Caki2 (cell line): Measurements from ENCODE around the gene RAP1GAP. TPM values are rescaled to one million over a fixed set of nuclear protein-coding genes. Genes with fewer than 3 reads are reported as not detected.

Experiments
- DNase-seq: peaks from one replicate; pipeline ENCODE4 v3.0.0-alpha.2; 2015; ENCODE audit warnings: low read depth
- in situ Hi-C: cut with HindIII; loops from 2 replicates; pipeline ENCODE4 v1.10.0; 2016; ENCODE audit warnings: low sequenced_read_pairs, low pct_unique_long_range_greater_than_20kb, mixed read lengths
- total RNA-seq: library from RNA; depleted of rRNA; stranded (reverse); fragments of >200 nt; shearing (Covaris generic); gene quantifications from 2 replicates; pipeline ENCODE4 v1.2.3, GENCODE V29; 2014; ENCODE audit warnings: low replicate concordance

Gene RAP1GAP
- total RNA-seq, 1 experiment from 2014 or later = 40.1 TPM

GRCh38 chr1:21589618-21590017, 79.5 kb downstream of the RAP1GAP start:
- in situ Hi-C loops = no loop called here

GRCh38 chr1:21587602-21587953, 81.6 kb downstream of the RAP1GAP start:
- no peak for DNase-seq
- in situ Hi-C loops = no loop called here

More at GRCh38 chr1:21589618-21590017, 79.5 kb downstream of the RAP1GAP start:
- no peak for DNase-seq

- DNase-seq = peak; percentile 97
- in situ Hi-C loops = no loop called here
These were observed 82.1 kb downstream of the RAP1GAP start for GRCh38 chr1:21586846-21587601.

DNA sequence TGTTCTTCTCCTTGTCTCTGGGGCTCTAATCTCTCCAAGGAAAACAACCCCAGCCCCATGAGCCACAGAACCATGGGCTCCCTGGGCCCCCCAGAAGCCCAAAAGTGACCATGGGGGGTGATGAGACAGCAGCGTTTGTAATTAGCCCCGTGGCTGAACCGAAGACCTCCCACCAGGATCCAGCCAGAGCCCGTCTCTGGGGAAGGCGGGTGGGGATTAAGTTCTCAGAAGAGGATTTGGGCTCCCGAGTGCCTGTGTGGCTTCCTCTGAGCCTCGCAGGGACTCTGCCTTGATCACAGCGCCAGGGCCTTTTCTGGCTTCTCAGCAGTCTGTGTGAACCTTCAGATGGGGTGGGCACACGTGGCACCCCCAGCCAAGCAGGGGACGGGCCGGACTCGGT, 82.9 kb downstream of the RAP1GAP start:
- in situ Hi-C loops = no loop called here

GRCh38 chr1:21585037-21585436, 84.1 kb downstream of the RAP1GAP start:
- in situ Hi-C loops = no loop called here
- no peak for DNase-seq

More for the DNA sequence above, 82.9 kb downstream of the RAP1GAP start:
- no peak for DNase-seq

- DNase-seq = no peak
- in situ Hi-C loops = no loop called here
These were observed 85.1 kb downstream of the RAP1GAP start for GRCh38 chr1:21584096-21584495.

DNA sequence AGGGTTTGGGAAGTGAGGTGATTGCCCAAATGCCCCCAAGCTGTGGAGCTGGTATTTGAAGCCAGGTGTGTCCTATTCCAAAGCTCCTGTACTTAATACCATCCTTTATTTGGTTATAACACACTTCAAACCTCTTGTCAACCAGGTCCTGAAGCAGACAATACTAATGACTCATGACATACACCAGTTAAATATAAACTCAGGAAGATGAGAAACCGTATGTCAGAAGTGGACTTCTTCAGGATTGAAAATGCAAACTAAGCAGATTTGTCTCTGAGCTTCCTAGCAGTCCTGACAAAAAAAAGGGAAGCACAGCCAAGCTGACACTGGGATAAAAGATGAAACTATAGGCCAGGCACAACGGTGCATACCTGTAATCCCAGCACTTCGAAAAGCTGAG, 89.4 kb downstream of the RAP1GAP start:
- peak; percentile 63 for DNase-seq
- in situ Hi-C loops = no loop called here

- DNase-seq = no peak
- in situ Hi-C loops = no loop called here
These were observed 91.2 kb downstream of the RAP1GAP start for GRCh38 chr1:21577933-21578332.

GRCh38 chr1:21577324-21577723, 91.8 kb downstream of the RAP1GAP start:
- DNase-seq = no peak
- in situ Hi-C loops = no loop called here

DNA sequence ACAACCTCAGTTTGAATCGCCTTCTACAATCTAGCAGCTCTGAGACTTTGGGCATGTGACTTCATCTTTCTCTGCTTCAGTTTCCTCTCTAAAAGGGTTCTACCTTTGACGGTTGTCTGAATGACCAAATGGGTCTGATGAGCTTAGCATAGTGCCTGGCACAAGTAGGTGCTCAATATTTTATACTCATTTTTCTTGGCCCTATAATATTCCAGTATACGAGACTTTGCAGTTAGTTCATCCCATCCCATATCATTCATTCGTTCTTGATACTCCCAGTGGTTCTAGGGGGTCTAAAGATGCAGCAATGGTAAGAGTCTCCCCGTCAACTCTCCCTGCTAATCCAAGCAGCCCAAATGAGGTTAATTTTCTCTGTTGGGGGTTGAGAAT, 92.4 kb downstream of the RAP1GAP start:
- DNase-seq = no peak
- in situ Hi-C loops = no loop called here

DNA sequence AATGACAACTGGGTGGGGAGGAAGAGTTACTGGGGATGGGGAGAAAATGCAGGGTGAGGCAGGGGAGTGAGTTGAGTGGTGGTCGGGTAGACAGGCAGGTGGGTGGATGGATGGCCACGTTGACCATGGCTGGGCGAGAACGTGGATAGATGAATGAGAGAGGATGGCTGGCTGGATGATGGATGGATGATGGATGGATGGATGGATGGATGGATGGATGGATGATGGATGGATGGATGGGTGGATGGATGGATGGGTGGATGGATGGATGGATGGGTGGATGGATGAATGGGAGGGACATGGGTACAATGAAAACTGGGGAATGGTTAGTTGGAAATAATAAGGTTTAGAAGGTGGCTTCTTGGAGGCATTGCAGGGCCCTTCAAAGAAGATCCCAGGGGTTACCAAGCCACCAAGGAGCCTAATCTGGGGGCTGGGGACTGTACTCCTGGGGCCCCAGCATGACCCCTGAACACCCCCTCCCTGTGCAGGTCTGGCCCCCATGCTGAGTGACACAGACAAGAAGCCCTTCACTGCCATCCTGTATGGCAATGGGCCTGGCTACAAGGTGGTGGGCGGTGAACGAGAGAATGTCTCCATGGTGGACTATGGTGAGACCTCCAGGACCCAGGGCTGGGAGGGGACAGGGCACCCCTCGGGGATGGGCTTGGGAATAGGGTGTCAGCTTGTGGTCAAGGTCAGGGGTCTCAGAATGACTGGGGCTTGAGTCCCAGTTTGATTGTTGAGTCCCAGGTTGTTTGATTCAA, 92.9 kb downstream of the RAP1GAP start:
- DNase-seq = no peak
- in situ Hi-C loops = no loop called here

DNA sequence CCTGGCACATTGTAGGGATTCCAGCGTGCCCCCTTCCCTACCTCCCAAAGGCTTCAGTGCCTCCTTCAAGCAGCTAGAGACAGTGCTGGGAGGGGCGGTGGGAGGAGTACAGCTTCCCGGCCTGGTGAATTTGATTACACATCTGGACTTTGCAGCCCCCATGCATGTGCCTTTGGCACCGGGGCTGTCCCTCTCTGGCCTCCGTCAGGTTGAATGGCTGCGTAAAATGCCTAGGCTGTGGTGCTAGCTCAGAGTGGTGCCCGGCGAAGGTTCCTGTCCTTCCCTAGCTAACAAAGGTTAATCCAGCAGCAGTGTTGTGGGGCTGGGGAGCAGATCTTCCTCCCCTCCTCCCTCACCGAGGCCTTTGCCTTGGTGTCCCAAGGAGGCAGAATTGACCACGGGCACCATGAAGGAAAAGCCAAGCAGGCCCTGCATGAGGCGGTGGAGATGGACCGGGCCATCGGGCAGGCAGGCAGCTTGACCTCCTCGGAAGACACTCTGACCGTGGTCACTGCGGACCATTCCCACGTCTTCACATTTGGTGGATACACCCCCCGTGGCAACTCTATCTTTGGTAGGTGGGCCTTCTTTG, 93.7 kb downstream of the RAP1GAP start:
- in situ Hi-C loops = no loop called here
- no peak for DNase-seq

DNA sequence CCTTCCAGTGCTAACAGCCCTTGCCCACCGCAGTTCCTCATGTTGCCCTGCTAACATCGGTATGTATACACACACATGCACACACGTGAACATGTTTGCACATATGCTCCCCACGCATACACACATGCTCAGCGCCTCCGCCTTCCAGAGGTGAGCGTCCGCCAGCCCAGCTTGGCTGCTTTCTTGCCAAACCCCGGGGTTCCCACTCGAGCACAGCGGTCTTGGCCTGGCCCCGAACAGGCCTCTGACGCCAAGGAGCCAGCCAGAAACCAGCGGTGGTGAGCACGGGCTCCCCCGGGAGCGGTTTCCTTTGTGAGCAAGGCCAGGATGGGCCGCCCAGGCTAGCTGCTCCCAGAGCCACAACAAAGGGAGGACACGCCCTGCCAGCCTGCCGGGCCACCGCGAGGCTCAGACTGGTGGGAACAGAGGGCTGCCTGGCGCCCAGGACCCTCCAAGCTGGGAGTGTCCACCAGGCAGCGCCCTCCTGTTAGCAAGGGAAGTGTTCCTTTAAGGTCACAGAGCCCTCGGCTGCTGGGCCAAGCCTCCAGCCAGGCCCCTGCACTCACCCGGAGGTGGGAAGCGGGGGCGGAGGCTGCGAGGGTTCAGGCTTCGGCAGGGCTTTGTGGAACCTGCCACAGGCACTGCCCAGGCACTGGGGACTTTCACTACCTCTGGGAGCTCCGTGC, 94.5 kb downstream of the RAP1GAP start:
- in situ Hi-C loops = no loop called here
- no peak for DNase-seq

GRCh38 chr1:21573971-21574465, 95.1 kb downstream of the RAP1GAP start:
- in situ Hi-C loops = no loop called here

GRCh38 chr1:21573475-21573874, 95.7 kb downstream of the RAP1GAP start:
- no peak for DNase-seq
- in situ Hi-C loops = no loop called here

More at GRCh38 chr1:21573971-21574465, 95.1 kb downstream of the RAP1GAP start:
- DNase-seq = peak; percentile 70

DNA sequence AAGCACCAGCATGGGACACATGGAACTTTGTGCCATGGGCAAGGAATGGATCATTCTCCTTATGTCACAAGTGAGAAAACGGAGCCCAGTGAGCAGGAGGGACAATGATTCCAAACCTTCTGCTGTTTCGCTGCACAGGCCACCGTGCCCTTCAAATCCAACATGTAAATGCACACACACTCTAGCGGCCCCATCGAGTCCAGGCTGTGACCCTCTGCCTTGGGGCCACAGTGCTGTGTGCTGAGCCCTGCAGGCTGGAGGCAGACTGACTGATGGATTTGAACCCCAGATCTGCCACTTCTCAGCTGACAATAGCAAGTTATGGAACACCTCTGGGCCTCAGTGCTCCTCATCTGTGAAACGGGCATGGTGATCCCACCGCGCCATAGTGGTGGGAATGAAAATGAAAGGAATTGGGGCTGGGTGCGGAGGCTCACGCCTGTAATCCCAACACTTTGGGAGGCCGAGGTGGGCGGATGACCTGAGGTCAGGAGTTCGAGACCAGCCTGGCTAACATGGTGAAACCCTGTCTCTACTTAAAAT, 96.4 kb downstream of the RAP1GAP start:
- in situ Hi-C loops = no loop called here
- DNase-seq = no peak

- no peak for DNase-seq
- in situ Hi-C loops = no loop called here
These were observed 96.9 kb downstream of the RAP1GAP start for GRCh38 chr1:21572221-21572620.

DNA sequence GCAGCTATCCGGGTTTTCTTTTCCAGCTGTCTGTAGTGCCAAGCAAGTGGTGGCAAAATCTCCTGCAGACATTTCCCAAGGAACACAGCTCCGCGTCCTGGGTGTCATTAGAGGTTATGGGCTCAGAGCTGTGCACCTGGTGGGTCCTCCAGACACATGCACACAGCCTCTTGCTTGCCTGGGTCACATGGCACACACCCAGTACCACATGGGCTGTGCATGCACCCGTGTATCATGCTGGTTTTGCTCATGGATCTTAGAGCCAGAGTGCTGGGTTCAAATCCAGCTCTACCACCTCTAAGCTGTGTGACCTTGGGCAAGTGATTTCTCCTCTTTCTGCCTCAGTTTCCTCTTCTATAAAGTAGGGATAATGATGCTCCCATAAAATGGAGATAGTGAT, 98.3 kb downstream of the RAP1GAP start:
- DNase-seq = no peak
- in situ Hi-C loops = no loop called here
